GM10847 (cell line): ENCODE data around the gene NEO1.

Experiments
- POLR2A ChIP-seq: IDR thresholded peaks from 2 replicates; pipeline ENCODE4 v1.6.1; 2011; ENCODE audit not compliant: insufficient read length; ENCODE audit errors: extremely low read depth

NEO1 gene

GRCh38 chr15:73021139-73021621 lies 31.1 kb upstream of the NEO1 start:
- TF ChIP-seq POLR2A: no peak

GRCh38 chr15:73022161-73022560 lies 30.1 kb upstream of the NEO1 start:
- TF ChIP-seq POLR2A: no peak

GRCh38 chr15:73023071-73023470 lies 29.2 kb upstream of the NEO1 start:
- no peak for TF ChIP-seq POLR2A

- no peak for TF ChIP-seq POLR2A
Measured at GRCh38 chr15:73024168-73024567, 28.1 kb upstream of the NEO1 start.

GRCh38 chr15:73026511-73027054 lies 25.7 kb upstream of the NEO1 start:
- no peak for TF ChIP-seq POLR2A

GRCh38 chr15:73028031-73028430 lies 24.2 kb upstream of the NEO1 start:
- TF ChIP-seq POLR2A: no peak

DNA sequence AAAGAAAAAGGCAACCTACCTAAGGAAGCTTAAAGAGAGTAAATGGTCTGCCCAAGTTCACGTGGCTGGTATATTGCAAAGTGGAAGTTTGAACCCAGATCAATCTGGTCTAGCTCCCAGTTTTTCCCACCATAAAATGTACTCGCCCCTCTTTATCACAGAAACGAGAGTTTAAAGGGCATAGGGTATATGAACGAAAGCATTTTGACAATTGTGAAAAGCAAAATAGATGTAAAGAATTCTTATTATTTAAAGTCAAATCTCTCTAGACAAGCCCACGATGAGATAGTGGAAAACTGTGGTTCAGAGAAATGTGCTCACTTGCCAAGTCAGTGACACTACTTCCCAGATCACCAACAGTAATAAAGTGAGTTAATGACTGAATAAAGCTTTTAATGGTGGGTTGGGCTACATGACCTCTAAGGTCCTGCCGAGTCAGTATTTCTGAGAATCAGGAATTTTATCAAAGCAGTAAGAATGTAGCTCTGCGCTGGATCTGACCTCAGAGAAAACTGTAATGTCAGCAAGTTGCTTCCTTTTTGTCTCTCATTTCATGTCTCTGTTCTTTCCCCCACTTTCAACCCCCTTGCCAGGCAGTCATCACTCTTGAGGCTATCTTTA lies 23.3 kb upstream of the NEO1 start:
- TF ChIP-seq POLR2A: no peak

DNA sequence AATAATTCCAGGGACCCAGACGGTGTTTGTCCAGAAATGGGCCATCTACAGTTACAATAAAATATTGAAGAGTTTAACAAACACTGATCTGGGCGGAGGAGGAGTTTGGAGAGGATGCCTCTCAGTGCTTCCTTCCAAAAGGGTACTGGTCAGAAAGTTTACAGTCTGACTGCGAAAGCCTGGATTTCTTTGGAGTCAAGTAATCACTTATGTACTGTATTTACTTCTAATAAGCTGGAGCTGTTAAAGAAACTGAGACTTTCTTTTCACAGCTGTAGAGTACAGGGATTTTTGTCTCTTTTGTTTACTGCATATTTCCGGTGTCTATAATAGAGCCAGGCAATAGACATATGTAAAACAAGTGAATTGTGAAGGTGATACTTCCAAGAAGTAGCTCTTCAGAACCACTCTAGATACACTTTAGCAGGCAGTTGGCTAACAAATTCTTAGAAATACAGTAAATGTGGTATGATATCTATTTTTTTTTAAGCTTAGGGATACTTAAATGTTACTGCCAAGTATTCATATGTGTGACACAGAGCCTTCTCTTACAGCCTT lies 22.1 kb upstream of the NEO1 start:
- TF ChIP-seq POLR2A: no peak

GRCh38 chr15:73031648-73032047 lies 20.6 kb upstream of the NEO1 start:
- no peak for TF ChIP-seq POLR2A

- no peak for TF ChIP-seq POLR2A
Measured at GRCh38 chr15:73033611-73034010, 18.7 kb upstream of the NEO1 start.

- TF ChIP-seq POLR2A: no peak
Measured at GRCh38 chr15:73034221-73034620, 18.0 kb upstream of the NEO1 start.

DNA sequence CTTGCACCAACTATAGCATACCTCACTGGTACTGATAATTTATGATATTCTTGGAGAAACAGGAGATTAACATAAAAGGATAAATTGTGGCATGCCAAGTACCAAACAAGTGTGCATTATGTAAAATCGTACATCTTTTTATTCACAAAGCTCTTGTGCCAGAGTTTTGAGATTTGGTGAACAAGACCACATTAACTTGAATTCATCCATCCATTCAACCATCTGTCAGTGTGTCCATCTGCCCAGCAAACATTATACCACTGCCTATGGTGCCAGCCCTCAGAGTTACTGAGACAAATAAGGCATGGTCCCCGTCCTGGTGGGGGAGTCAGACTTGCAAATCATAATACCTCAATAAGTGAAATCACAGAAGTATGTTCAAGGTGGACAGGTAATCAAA lies 17.0 kb upstream of the NEO1 start:
- no peak for TF ChIP-seq POLR2A

GRCh38 chr15:73038220-73038619 lies 14.0 kb upstream of the NEO1 start:
- no peak for TF ChIP-seq POLR2A

DNA sequence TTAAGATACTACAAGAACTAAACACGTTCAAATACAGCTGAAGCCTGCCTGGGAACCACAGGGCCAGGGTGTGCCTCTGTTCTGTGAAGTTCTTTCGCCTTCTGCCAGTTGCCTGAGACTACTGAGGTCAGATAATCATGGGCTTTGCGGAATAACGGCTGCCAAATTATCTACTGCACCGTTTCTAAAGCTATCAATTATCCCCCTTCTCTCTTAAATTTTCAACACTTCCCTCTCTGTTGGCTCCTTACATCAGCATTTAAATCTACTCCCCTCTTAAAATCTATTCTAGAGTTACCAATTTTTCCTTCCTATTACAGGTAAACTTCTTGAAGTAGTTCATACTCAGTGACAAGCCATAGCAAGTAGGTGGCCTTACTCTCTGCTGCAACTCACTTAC lies 6.2 kb upstream of the NEO1 start:
- TF ChIP-seq POLR2A: no peak

DNA sequence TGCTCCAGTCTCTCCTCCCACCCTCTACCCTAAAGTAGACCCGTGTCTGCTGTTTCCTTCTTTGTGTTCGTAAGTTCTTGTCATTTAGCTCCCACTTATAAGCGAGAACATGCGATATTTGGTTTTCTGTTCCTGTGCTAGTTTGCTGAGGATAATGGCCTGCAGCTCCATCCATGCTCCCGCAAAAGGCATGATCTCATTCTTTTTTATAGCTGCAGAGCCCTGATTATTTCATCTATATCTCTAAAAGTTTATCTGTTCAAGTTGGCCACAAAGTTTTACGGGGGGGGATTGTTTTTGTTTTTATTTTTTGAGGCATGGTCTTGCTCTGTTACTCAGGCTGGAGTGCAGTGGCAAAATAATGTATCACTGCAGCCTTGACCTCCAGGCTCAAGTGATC lies 4.4 kb upstream of the NEO1 start:
- TF ChIP-seq POLR2A: no peak

- no peak for TF ChIP-seq POLR2A
Measured at GRCh38 chr15:73048624-73049295, 3.5 kb upstream of the NEO1 start.
